GM12872 (cell line): ENCODE measurements around the gene MYOCOS.
A peak's percentile ranks its signal among the peaks of the same experiment; 100 is the strongest.

ENCODE experiments used
- CTCF ChIP-seq: IDR thresholded peaks from 3 replicates; pipeline ENCODE4 v1.5.1; 2011; ENCODE audit warnings: low read depth, mild to moderate bottlenecking, low read length, moderate library complexity; ENCODE audit not compliant: insufficient read depth

Gene MYOCOS

GRCh38 chr1:171654201-171654941 is 32.3 kb downstream of the MYOCOS start:
- no peak for TF ChIP-seq CTCF

- TF ChIP-seq CTCF: peak; percentile 87
These were observed 33.1 kb downstream of the MYOCOS start for GRCh38 chr1:171654942-171655745.

- no peak for TF ChIP-seq CTCF
These were observed 33.7 kb downstream of the MYOCOS start for GRCh38 chr1:171655746-171656116.

- TF ChIP-seq CTCF: no peak
These were observed 39.1 kb downstream of the MYOCOS start for GRCh38 chr1:171661076-171661650.

- TF ChIP-seq CTCF: no peak
These were observed 41.2 kb downstream of the MYOCOS start for GRCh38 chr1:171663036-171663853.

GRCh38 chr1:171663854-171664575 is 42.0 kb downstream of the MYOCOS start:
- no peak for TF ChIP-seq CTCF
